Esophagus muscularis mucosa (tissue), 4 donors: Measurements from ENCODE around the gene STRAP. TPM values are rescaled to one million over a fixed set of nuclear protein-coding genes. Genes with fewer than 3 reads are reported as not detected.

Experiments
- DNase-seq: peaks from one replicate; pipeline ENCODE4 v3.0.0-alpha.2; 2017; ENCODE audit errors: extremely low spot score
- H3K27ac ChIP-seq, 4 donors: fragments of 200-600 bp; sonication (generic); replicated peaks in 1 of 4; 1 replicate in 3 of 4; 2 replicates in 1 of 4; pipeline ENCODE4 v1.5.1; 2016 to 2019; ENCODE audit warnings: mild to moderate bottlenecking in 1 of 4
- H3K27me3 ChIP-seq, 4 donors: fragments of 200-600 bp; sonication (generic); one replicate each; pipeline versions ENCODE4 v1.5.1 to v1.6.0; 2016 to 2019
- H3K36me3 ChIP-seq, 4 donors: fragments of 200-600 bp; sonication (generic); one replicate each; pipeline ENCODE4 v1.5.1; 2016 to 2019
- H3K4me1 ChIP-seq, 4 donors: fragments of 200-600 bp; sonication (generic); one replicate each; pipeline ENCODE4 v1.5.1; 2016 to 2019
- H3K4me3 ChIP-seq, 4 donors: fragments of 200-600 bp; sonication (generic); 1 replicate in 2 of 4; 2 replicates in 2 of 4; pipeline ENCODE4 v1.5.1; 2016 to 2019; ENCODE audit warnings: mild to moderate bottlenecking in 4 of 4, moderate library complexity in 1 of 4
- H3K9me3 ChIP-seq, 4 donors: fragments of 200-600 bp; sonication (generic); 1 replicate in 3 of 4; 2 replicates in 1 of 4; pipeline ENCODE4 v1.5.1; 2016 to 2019
- CTCF ChIP-seq, 3 experiments: fragments of 200-600 bp in 2 of 3; fragments of 450-650 bp in 1 of 3; sonication (generic) in 2 of 3; IDR thresholded peaks; one replicate each; pipeline ENCODE4 v1.5.1; 2017 to 2019; ENCODE audit warnings: antibody characterized with exemption in 3 of 3, mild to moderate bottlenecking in 2 of 3, moderate library complexity in 1 of 3
- EP300 ChIP-seq: sonication (generic); formaldehyde crosslinking; IDR thresholded peaks from one replicate; pipeline ENCODE4 v1.6.1; 2017; ENCODE audit warnings: antibody characterized with exemption
- POLR2A ChIP-seq: fragments of 450-650 bp; IDR thresholded peaks from one replicate; pipeline ENCODE4 v1.6.1; 2017; ENCODE audit warnings: antibody characterized with exemption, moderate library complexity, mild to moderate bottlenecking, low read depth
- POLR2AphosphoS5 ChIP-seq, 2 donors: sonication (generic); formaldehyde crosslinking; IDR thresholded peaks; one replicate each; pipeline ENCODE4 v1.6.1; 2017; ENCODE audit warnings: antibody characterized with exemption in 2 of 2
- WGBS: methylation state at CpG from one replicate; pipeline ENCODE4 v1.1.5; 2018; 5-methylcytosine and 5-hydroxymethylcytosine counted together
- intact Hi-C: fragments of 100-400 bp; cut with DNase I; formaldehyde crosslinking; loops from one replicate; pipeline ENCODE4 v1.15.1; 2023
- total RNA-seq, 4 donors: library from RNA; depleted of rRNA; stranded (reverse); fragments of >200 nt; gene quantifications; one replicate each; pipeline versions ENCODE4 v1.1.0 to v1.2.1, GENCODE V29; 2016

Gene STRAP
- total RNA-seq, 4 donors from 2014 or later = 63.9 to 78.5 (median 74.0) TPM

- Histone ChIP-seq H3K9me3 (no peaks in the 10 kb centered on the region), H3K4me3 (no peak overlapping the region), H3K36me3 (no peaks in the 10 kb centered on the region), H3K4me1 (peaks cover 11 to 72% (median 43%) of the 10 kb centered on the region in 4 donors), H3K27ac (no peak overlapping the region), H3K27me3 (no peaks in the 10 kb centered on the region)
- no peak for DNase-seq
- intact Hi-C loops = no loop called here
- 92% methylated on average over 1 of the region's 1 CpG for WGBS
- TF ChIP-seq CTCF (IDR thresholded peaks at IDR 0.05) (no peak), POLR2A (no peak), EP300 (no peak), POLR2AphosphoS5 (IDR thresholded peaks at IDR 0.05) (no peak)
These were observed 42.8 kb downstream of the STRAP start for GRCh38 chr12:15924956-15925355.

GRCh38 chr12:15928346-15928745 lies 46.2 kb downstream of the STRAP start:
- TF ChIP-seq EP300 = no peak
- TF ChIP-seq POLR2A = no peak
- no peak for TF ChIP-seq CTCF (IDR thresholded peaks at IDR 0.05)
- TF ChIP-seq POLR2AphosphoS5 (IDR thresholded peaks at IDR 0.05) = no peak
- WGBS = 57% methylated on average over 2 of the region's 2 CpGs
- Histone ChIP-seq H3K4me1 (peaks cover 11 to 61% (median 39%) of the 10 kb centered on the region in 4 donors), H3K27me3 (no peaks in the 10 kb centered on the region), H3K36me3 (no peaks in the 10 kb centered on the region), H3K9me3 (no peaks in the 10 kb centered on the region), H3K27ac (peak overlapping the region; percentile 51 to 67 (median 56)), H3K4me3 (peak overlapping the region in 1 of 4 donors; percentile 15)
- intact Hi-C loops = no loop called here
- DNase-seq = no peak

- no peak for DNase-seq
- peak overlapping the region; percentile 51 to 67 (median 56) for H3K27ac ChIP-seq
- H3K9me3 ChIP-seq = no peaks in the 10 kb centered on the region
- peaks cover 11 to 68% (median 42%) of the 10 kb centered on the region in 4 donors for H3K4me1 ChIP-seq
- no peaks in the 10 kb centered on the region for H3K27me3 ChIP-seq
- no peaks in the 10 kb centered on the region for H3K36me3 ChIP-seq
- 59% methylated on average over 10 of the region's 10 CpGs for WGBS
- intact Hi-C loops = no loop called here
- TF ChIP-seq POLR2AphosphoS5 (IDR thresholded peaks at IDR 0.05) (peak in 1 of 2 donors; percentile 29), EP300 (no peak)
- peak overlapping the region in 1 of 4 donors; percentile 15 for H3K4me3 ChIP-seq
These were observed 46.8 kb downstream of the STRAP start for GRCh38 chr12:15928870-15929571.

- no peak for DNase-seq
- Histone ChIP-seq H3K4me3 (no peak overlapping the region), H3K27ac (peak overlapping the region in 1 of 4 donors; percentile 23), H3K27me3 (no peaks in the 10 kb centered on the region), H3K4me1 (peaks cover 11 to 48% (median 36%) of the 10 kb centered on the region in 4 donors), H3K9me3 (no peaks in the 10 kb centered on the region), H3K36me3 (no peaks in the 10 kb centered on the region)
- WGBS = 87% methylated on average over 3 of the region's 3 CpGs
- intact Hi-C loops = no loop called here
- TF ChIP-seq POLR2AphosphoS5 (IDR thresholded peaks at IDR 0.05) (no peak), EP300 (no peak), POLR2A (no peak), CTCF (IDR thresholded peaks at IDR 0.05) (no peak)
These were observed 49.4 kb downstream of the STRAP start for GRCh38 chr12:15931590-15932053.

GRCh38 chr12:15932327-15932726 lies 50.1 kb downstream of the STRAP start:
- peaks cover 11 to 40% (median 32%) of the 10 kb centered on the region in 4 donors for H3K4me1 ChIP-seq
- no peak for DNase-seq
- no peaks in the 10 kb centered on the region for H3K9me3 ChIP-seq
- 93% methylated on average over 1 of the region's 1 CpG for WGBS
- H3K36me3 ChIP-seq = no peaks in the 10 kb centered on the region
- H3K4me3 ChIP-seq = no peak overlapping the region
- H3K27me3 ChIP-seq = no peaks in the 10 kb centered on the region
- H3K27ac ChIP-seq = no peak overlapping the region
- intact Hi-C loops = no loop called here
- TF ChIP-seq CTCF (IDR thresholded peaks at IDR 0.05) (no peak), POLR2AphosphoS5 (IDR thresholded peaks at IDR 0.05) (no peak), EP300 (no peak), POLR2A (no peak)
